Right lung (tissue), 10 donors: ENCODE data around the gene SLC10A2. TPM values are rescaled to one million over a fixed set of nuclear protein-coding genes. Genes with fewer than 3 reads are reported as not detected.
"Not testable (repeated sequence)": the region's sequence is repeated elsewhere in the genome, so short reads cannot be mapped to it uniquely, and the experiment has no call there.

Source experiments
- DNase-seq, 2 donors: peaks; one replicate each; pipeline ENCODE4 v3.0.0-alpha.2; 2013
- long read RNA-seq, 8 donors: transcript quantifications; one replicate each; lab custom pipeline, GENCODE V29; 2026
- polyA plus RNA-seq, 5 donors: library from polyadenylated mRNA; unstranded; fragments of 120-200 nt; gene quantifications; one replicate each; pipeline versions ENCODE4 v1.2.1 to v1.2.3, GENCODE V29; 2013; ENCODE audit warnings: inconsistent platforms in 1 of 5, low replicate concordance in 1 of 5; ENCODE audit not compliant: insufficient read length in 5 of 5, insufficient read depth in 1 of 5

SLC10A2 gene
- polyA plus RNA-seq: 10 to 100 TPM in 2 of 5 donors, 1 to 10 TPM in 3; 5.9 to 14.1 (median 9.2) TPM
- long read RNA-seq, donor 1, partial matches to known transcripts: 0 of 3 reads
- long read RNA-seq, donor 1, other reads (novel, unspliced or antisense): 0 of 3 reads
- long read RNA-seq, donor 2: 0 reads
- long read RNA-seq, donor 3, partial matches to known transcripts: 0 of 1 reads
- long read RNA-seq, donor 3, other reads (novel, unspliced or antisense): 0 of 1 reads
- long read RNA-seq, donor 4, partial matches to known transcripts: 0 of 1 reads
- long read RNA-seq, donor 4, other reads (novel, unspliced or antisense): 0 of 1 reads
- long read RNA-seq, donor 5, transcript SLC10A2-201 (6 exons, 3,779 nt): major isoform, 5 of 5 reads
- long read RNA-seq, donor 5, partial matches to known transcripts: 0 of 5 reads
- long read RNA-seq, donor 5, other reads (novel, unspliced or antisense): 0 of 5 reads
- long read RNA-seq, donor 6, partial matches to known transcripts: 0 of 4 reads
- long read RNA-seq, donor 6, other reads (novel, unspliced or antisense): 0 of 4 reads
- long read RNA-seq, donor 7, partial matches to known transcripts: 0 of 1 reads
- long read RNA-seq, donor 7, other reads (novel, unspliced or antisense): 0 of 1 reads
- long read RNA-seq, donor 8: 0 reads

- DNase-seq: no peak
Observed at GRCh38 chr13:103066079-103066780, at the start of gene SLC10A2. Gene SLC10A2, minus strand, starts transcription at chr13:103066417. Its CDS starts 168 bp downstream, at chr13:103066249.

GRCh38 chr13:103107580-103107979 is 41.4 kb upstream of the SLC10A2 start:
- no peak for DNase-seq

GRCh38 chr13:103104340-103104739 is 38.1 kb upstream of the SLC10A2 start:
- DNase-seq: no peak

GRCh38 chr13:103103456-103103855 is 37.2 kb upstream of the SLC10A2 start:
- DNase-seq: not testable (repeated sequence)

- peak; percentile 1 to 3 for DNase-seq
Observed at GRCh38 chr13:103102482-103102881, 36.3 kb upstream of the SLC10A2 start.

GRCh38 chr13:103101901-103102300 is 35.7 kb upstream of the SLC10A2 start:
- DNase-seq: no peak

GRCh38 chr13:103101500-103101899 is 35.3 kb upstream of the SLC10A2 start:
- DNase-seq: no peak

- DNase-seq: no peak
Observed at GRCh38 chr13:103100830-103101229, 34.6 kb upstream of the SLC10A2 start.

GRCh38 chr13:103099722-103100293 is 33.6 kb upstream of the SLC10A2 start:
- DNase-seq: no peak

- DNase-seq: no peak
Observed at GRCh38 chr13:103098535-103098934, 32.3 kb upstream of the SLC10A2 start.

GRCh38 chr13:103097366-103097928 is 31.2 kb upstream of the SLC10A2 start:
- no peak for DNase-seq

- not testable (repeated sequence) for DNase-seq
Observed at GRCh38 chr13:103093649-103094048, 27.4 kb upstream of the SLC10A2 start.

- no peak for DNase-seq
Observed at GRCh38 chr13:103087275-103087674, 21.1 kb upstream of the SLC10A2 start.

GRCh38 chr13:103081435-103081834 is 15.2 kb upstream of the SLC10A2 start:
- DNase-seq: no peak

- no peak for DNase-seq
Observed at GRCh38 chr13:103078158-103078557, 11.9 kb upstream of the SLC10A2 start.

- no peak for DNase-seq
Observed at GRCh38 chr13:103068836-103069235, 2.6 kb upstream of the SLC10A2 start.

- no peak for DNase-seq
Observed at GRCh38 chr13:103067751-103068555, 1.7 kb upstream of the SLC10A2 start.

GRCh38 chr13:103066781-103067345 is 646 bp upstream of the SLC10A2 start:
- no peak for DNase-seq

- DNase-seq: no peak
Observed at GRCh38 chr13:103063376-103063775, 2.8 kb downstream of the SLC10A2 start.

- no peak for DNase-seq
Observed at GRCh38 chr13:103062079-103062478, 4.1 kb downstream of the SLC10A2 start.
